Measurements from ENCODE around the gene CDCP1. TPM values are rescaled to one million over a fixed set of nuclear protein-coding genes. Genes with fewer than 3 reads are reported as not detected.

The CDCP1 gene
- total and polyA plus RNA-seq, 2 donors from 2014 or later = 3.7 to 39.6 TPM

GRCh38 chr3:45135959-45136358 lies 10.2 kb downstream of the CDCP1 start:
- peaks cover 0 to 6% (median 4%) of the 10 kb centered on the region in 3 donors for H3K4me1 ChIP-seq (ENCODE audit: control insufficient read depth in 2 of 3, insufficient read depth in 2 of 3, low read depth in 1 of 3, low read length in 3 of 3)
- no peak for DNase-seq
- H3K36me3 ChIP-seq (ENCODE audit: control insufficient read depth in 2 of 3, insufficient read depth in 3 of 3, low read length in 3 of 3) = no peaks in the 10 kb centered on the region
- H3K27me3 ChIP-seq (ENCODE audit: control insufficient read depth, insufficient read depth, low read length) = no peaks in the 10 kb centered on the region
- no peak for FAIRE-seq
- no peaks in the 10 kb centered on the region for H3K9me3 ChIP-seq (ENCODE audit: control insufficient read depth in 2 of 3, insufficient read depth in 1 of 3, low read length in 3 of 3)
- TF ChIP-seq CTCF (IDR thresholded peaks at IDR 0.05; ENCODE audit: borderline replicate concordance, extremely low read depth, insufficient read depth) = no peak
- no peak overlapping the region for H3K27ac ChIP-seq (ENCODE audit: low read depth in 2 of 2, low read length in 2 of 2)
- no peak overlapping the region for H3K9ac ChIP-seq (ENCODE audit: low read length in 3 of 3)
- intact Hi-C loops (cut with DNase I) = no loop called here
- H3K4me3 ChIP-seq (ENCODE audit: low read length in 3 of 3) = no peak overlapping the region

- Histone ChIP-seq H3K9ac (ENCODE audit: low read length in 3 of 3) (no peak overlapping the region), H3K9me3 (ENCODE audit: control insufficient read depth in 2 of 3, insufficient read depth in 1 of 3, low read length in 3 of 3) (no peaks in the 10 kb centered on the region), H3K27me3 (ENCODE audit: control insufficient read depth, insufficient read depth, low read length) (no peaks in the 10 kb centered on the region), H3K4me3 (ENCODE audit: low read length in 3 of 3) (no peak overlapping the region), H3K4me1 (ENCODE audit: control insufficient read depth in 2 of 3, insufficient read depth in 2 of 3, low read depth in 1 of 3, low read length in 3 of 3) (peaks cover 0 to 6% (median 4%) of the 10 kb centered on the region in 3 donors), H3K27ac (ENCODE audit: low read depth in 2 of 2, low read length in 2 of 2) (no peak overlapping the region), H3K36me3 (ENCODE audit: control insufficient read depth in 2 of 3, insufficient read depth in 3 of 3, low read length in 3 of 3) (no peaks in the 10 kb centered on the region)
- FAIRE-seq (no peak), DNase-seq (no peak)
- intact Hi-C loops (cut with DNase I) = no loop called here
- TF ChIP-seq CTCF (IDR thresholded peaks at IDR 0.05; ENCODE audit: borderline replicate concordance, extremely low read depth, insufficient read depth) = no peak
Observed at GRCh38 chr3:45134758-45135521, 11.2 kb downstream of the CDCP1 start.

- Histone ChIP-seq H3K4me1 (ENCODE audit: control insufficient read depth in 2 of 3, insufficient read depth in 2 of 3, low read depth in 1 of 3, low read length in 3 of 3) (peaks cover 0 to under 1% (median 0%) of the 10 kb centered on the region in 3 donors), H3K36me3 (ENCODE audit: control insufficient read depth in 2 of 3, insufficient read depth in 3 of 3, low read length in 3 of 3) (no peaks in the 10 kb centered on the region), H3K9ac (ENCODE audit: low read length in 3 of 3) (no peak overlapping the region), H3K27me3 (ENCODE audit: control insufficient read depth, insufficient read depth, low read length) (no peaks in the 10 kb centered on the region), H3K9me3 (ENCODE audit: control insufficient read depth in 2 of 3, insufficient read depth in 1 of 3, low read length in 3 of 3) (no peaks in the 10 kb centered on the region), H3K4me3 (ENCODE audit: low read length in 3 of 3) (no peak overlapping the region), H3K27ac (ENCODE audit: low read depth in 2 of 2, low read length in 2 of 2) (no peak overlapping the region)
- DNase-seq = no peak
- intact Hi-C loops (cut with DNase I) = no loop called here
- no peak for TF ChIP-seq CTCF (IDR thresholded peaks at IDR 0.05; ENCODE audit: borderline replicate concordance, extremely low read depth, insufficient read depth)
- FAIRE-seq = no peak
Observed at GRCh38 chr3:45132568-45133211, 13.5 kb downstream of the CDCP1 start.
